SJSA1 (cell line): ENCODE data around the gene NUB1. TPM values are rescaled to one million over a fixed set of nuclear protein-coding genes. Genes with fewer than 3 reads are reported as not detected.

Experiments
- DNase-seq, 2 experiments: peaks; one replicate each; pipeline ENCODE4 v3.0.0-alpha.2; 2015 to 2020; ENCODE audit warnings: low spot score in 2 of 2, low read depth in 1 of 2
- H3K27ac ChIP-seq: fragments of 250-450 bp; sonication (Bioruptor Pico); 2 replicates; pipeline ENCODE4 v1.5.1; 2020; ENCODE audit warnings: mild to moderate bottlenecking, moderate library complexity
- H3K27me3 ChIP-seq: fragments of 250-450 bp; sonication (Bioruptor Pico); replicated peaks from 2 replicates; pipeline ENCODE4 v1.5.1; 2020; ENCODE audit warnings: mild to moderate bottlenecking, moderate library complexity
- H3K36me3 ChIP-seq: fragments of 250-450 bp; sonication (Bioruptor Pico); 2 replicates; pipeline ENCODE4 v1.5.1; 2020; ENCODE audit warnings: mild to moderate bottlenecking
- H3K4me1 ChIP-seq: fragments of 250-450 bp; sonication (Bioruptor Pico); replicated peaks from 2 replicates; pipeline ENCODE4 v1.6.1; 2021; ENCODE audit warnings: mild to moderate bottlenecking
- H3K4me3 ChIP-seq: fragments of 250-450 bp; sonication (Bioruptor Pico); 2 replicates; pipeline ENCODE4 v1.5.1; 2020; ENCODE audit warnings: mild to moderate bottlenecking
- H3K9me3 ChIP-seq: fragments of 250-450 bp; sonication (Bioruptor Pico); replicated peaks from 2 replicates; pipeline ENCODE4 v1.5.1; 2020; ENCODE audit warnings: mild to moderate bottlenecking
- total RNA-seq: library from RNA; depleted of rRNA; stranded (reverse); fragments of >200 nt; shearing (Covaris generic); gene quantifications from 2 replicates; pipeline ENCODE4 v1.2.3, GENCODE V29; 2014

The NUB1 gene
- total RNA-seq, 1 experiment from 2014 or later, result 50.6 TPM

GRCh38 chr7:151342102-151342646 is 562 bp downstream of the NUB1 start:
- Histone ChIP-seq H3K36me3 (peaks cover 17% of the 10 kb centered on the region), H3K4me3 (peak overlapping the region; percentile 79), H3K27me3 (no peaks in the 10 kb centered on the region), H3K4me1 (peaks cover 8% of the 10 kb centered on the region; the same call in 1 of the 2 replicates), H3K9me3 (no peaks in the 10 kb centered on the region), H3K27ac (no peak overlapping the region)
- DNase-seq, result peak in 1 of 2 experiments; percentile 14

- H3K4me1 ChIP-seq, result peaks cover 8% of the 10 kb centered on the region; the same call in 1 of the 2 replicates
- H3K27ac ChIP-seq, result no peak overlapping the region
- peaks cover 21% of the 10 kb centered on the region for H3K36me3 ChIP-seq
- no peaks in the 10 kb centered on the region for H3K9me3 ChIP-seq
- peak overlapping the region; percentile 79 for H3K4me3 ChIP-seq
- peak; percentile 14 to 16 for DNase-seq
- H3K27me3 ChIP-seq, result no peaks in the 10 kb centered on the region
Measured at GRCh38 chr7:151342811-151343210, 1.2 kb downstream of the NUB1 start.

- no peaks in the 10 kb centered on the region for H3K9me3 ChIP-seq
- no peak overlapping the region for H3K4me3 ChIP-seq
- peaks cover 8% of the 10 kb centered on the region; the same call in 1 of the 2 replicates for H3K4me1 ChIP-seq
- H3K27ac ChIP-seq, result no peak overlapping the region
- H3K27me3 ChIP-seq, result no peaks in the 10 kb centered on the region
- DNase-seq, result peak in 1 of 2 experiments; percentile 4
- H3K36me3 ChIP-seq, result peaks cover 25% of the 10 kb centered on the region
Measured at GRCh38 chr7:151343516-151343915, 1.9 kb downstream of the NUB1 start.

- H3K9me3 ChIP-seq, result no peaks in the 10 kb centered on the region
- no peak overlapping the region for H3K4me3 ChIP-seq
- H3K27ac ChIP-seq, result no peak overlapping the region
- H3K36me3 ChIP-seq, result peaks cover 37% of the 10 kb centered on the region
- DNase-seq, result no peak
- H3K27me3 ChIP-seq, result no peaks in the 10 kb centered on the region
- peaks cover 11% of the 10 kb centered on the region; the same call in 1 of the 2 replicates for H3K4me1 ChIP-seq
Measured at GRCh38 chr7:151345576-151346469, 4.2 kb downstream of the NUB1 start.

- no peak for DNase-seq
- no peak overlapping the region for H3K27ac ChIP-seq
- peaks cover 43% of the 10 kb centered on the region for H3K36me3 ChIP-seq
- H3K4me3 ChIP-seq, result no peak overlapping the region
- no peaks in the 10 kb centered on the region for H3K27me3 ChIP-seq
- H3K9me3 ChIP-seq, result no peaks in the 10 kb centered on the region
- peaks cover 8% of the 10 kb centered on the region; the same call in 1 of the 2 replicates for H3K4me1 ChIP-seq
Measured at GRCh38 chr7:151346470-151346769, 4.8 kb downstream of the NUB1 start.

GRCh38 chr7:151347200-151347599 is 5.6 kb downstream of the NUB1 start:
- Histone ChIP-seq H3K27ac (no peak overlapping the region), H3K36me3 (peaks cover 51% of the 10 kb centered on the region), H3K27me3 (no peaks in the 10 kb centered on the region)

GRCh38 chr7:151348970-151349369 is 7.4 kb downstream of the NUB1 start:
- no peak for DNase-seq
- Histone ChIP-seq H3K27ac (no peak overlapping the region), H3K4me3 (no peak overlapping the region), H3K36me3 (peaks cover 65% of the 10 kb centered on the region), H3K9me3 (no peaks in the 10 kb centered on the region), H3K4me1 (peaks cover 3% of the 10 kb centered on the region; the same call in 1 of the 2 replicates), H3K27me3 (no peaks in the 10 kb centered on the region)

More at GRCh38 chr7:151347200-151347599, 5.6 kb downstream of the NUB1 start:
- Histone ChIP-seq H3K9me3 (no peaks in the 10 kb centered on the region), H3K4me1 (peaks cover 8% of the 10 kb centered on the region; the same call in 1 of the 2 replicates), H3K4me3 (no peak overlapping the region)
- no peak for DNase-seq

- Histone ChIP-seq H3K36me3 (peaks cover 65% of the 10 kb centered on the region), H3K27me3 (no peaks in the 10 kb centered on the region), H3K9me3 (no peaks in the 10 kb centered on the region), H3K27ac (no peak overlapping the region), H3K4me1 (peaks cover 3% of the 10 kb centered on the region; the same call in 1 of the 2 replicates), H3K4me3 (no peak overlapping the region)
- no peak for DNase-seq
Measured at GRCh38 chr7:151349507-151349853, 7.9 kb downstream of the NUB1 start.

GRCh38 chr7:151351027-151351426 is 9.4 kb downstream of the NUB1 start:
- no peak overlapping the region for H3K4me3 ChIP-seq
- H3K27me3 ChIP-seq, result no peaks in the 10 kb centered on the region
- no peaks in the 10 kb centered on the region for H3K9me3 ChIP-seq
- peaks cover 3% of the 10 kb centered on the region; the same call in 1 of the 2 replicates for H3K4me1 ChIP-seq
- H3K36me3 ChIP-seq, result peaks cover 67% of the 10 kb centered on the region
- H3K27ac ChIP-seq, result no peak overlapping the region
- DNase-seq, result no peak

GRCh38 chr7:151351967-151352366 is 10.4 kb downstream of the NUB1 start:
- H3K4me3 ChIP-seq, result no peak overlapping the region
- H3K9me3 ChIP-seq, result no peaks in the 10 kb centered on the region
- peaks cover 3% of the 10 kb centered on the region; the same call in 1 of the 2 replicates for H3K4me1 ChIP-seq
- DNase-seq, result no peak
- no peaks in the 10 kb centered on the region for H3K27me3 ChIP-seq
- peaks cover 71% of the 10 kb centered on the region for H3K36me3 ChIP-seq
- no peak overlapping the region for H3K27ac ChIP-seq

GRCh38 chr7:151352512-151352911 is 10.9 kb downstream of the NUB1 start:
- H3K4me3 ChIP-seq, result no peak overlapping the region
- peaks cover 3% of the 10 kb centered on the region; the same call in 1 of the 2 replicates for H3K4me1 ChIP-seq
- peaks cover 72% of the 10 kb centered on the region for H3K36me3 ChIP-seq

GRCh38 chr7:151361193-151361959 is 19.8 kb downstream of the NUB1 start:
- H3K9me3 ChIP-seq, result no peaks in the 10 kb centered on the region

More at GRCh38 chr7:151352512-151352911, 10.9 kb downstream of the NUB1 start:
- Histone ChIP-seq H3K27ac (no peak overlapping the region), H3K27me3 (no peaks in the 10 kb centered on the region), H3K9me3 (no peaks in the 10 kb centered on the region)
- DNase-seq, result no peak

GRCh38 chr7:151363182-151363581 is 21.6 kb downstream of the NUB1 start:
- no peak overlapping the region for H3K4me3 ChIP-seq

More at GRCh38 chr7:151361193-151361959, 19.8 kb downstream of the NUB1 start:
- no peak for DNase-seq
- Histone ChIP-seq H3K4me3 (no peak overlapping the region), H3K4me1 (peaks cover 5% of the 10 kb centered on the region), H3K36me3 (peaks cover 52% of the 10 kb centered on the region), H3K27ac (no peak overlapping the region), H3K27me3 (no peaks in the 10 kb centered on the region)

More at GRCh38 chr7:151363182-151363581, 21.6 kb downstream of the NUB1 start:
- no peak overlapping the region for H3K27ac ChIP-seq
- DNase-seq, result no peak
- H3K9me3 ChIP-seq, result no peaks in the 10 kb centered on the region
- H3K4me1 ChIP-seq, result peaks cover 17% of the 10 kb centered on the region
- H3K36me3 ChIP-seq, result peaks cover 37% of the 10 kb centered on the region
- no peaks in the 10 kb centered on the region for H3K27me3 ChIP-seq
